NCI-H1417 (cell line): ENCODE measurements around the gene CCDC107.

Source experiments
- DNase-seq, 3 experiments: peaks; one replicate each; lab custom pipeline; 2025; lab: John Stamatoyannopoulos, UW

CCDC107 gene

DNA sequence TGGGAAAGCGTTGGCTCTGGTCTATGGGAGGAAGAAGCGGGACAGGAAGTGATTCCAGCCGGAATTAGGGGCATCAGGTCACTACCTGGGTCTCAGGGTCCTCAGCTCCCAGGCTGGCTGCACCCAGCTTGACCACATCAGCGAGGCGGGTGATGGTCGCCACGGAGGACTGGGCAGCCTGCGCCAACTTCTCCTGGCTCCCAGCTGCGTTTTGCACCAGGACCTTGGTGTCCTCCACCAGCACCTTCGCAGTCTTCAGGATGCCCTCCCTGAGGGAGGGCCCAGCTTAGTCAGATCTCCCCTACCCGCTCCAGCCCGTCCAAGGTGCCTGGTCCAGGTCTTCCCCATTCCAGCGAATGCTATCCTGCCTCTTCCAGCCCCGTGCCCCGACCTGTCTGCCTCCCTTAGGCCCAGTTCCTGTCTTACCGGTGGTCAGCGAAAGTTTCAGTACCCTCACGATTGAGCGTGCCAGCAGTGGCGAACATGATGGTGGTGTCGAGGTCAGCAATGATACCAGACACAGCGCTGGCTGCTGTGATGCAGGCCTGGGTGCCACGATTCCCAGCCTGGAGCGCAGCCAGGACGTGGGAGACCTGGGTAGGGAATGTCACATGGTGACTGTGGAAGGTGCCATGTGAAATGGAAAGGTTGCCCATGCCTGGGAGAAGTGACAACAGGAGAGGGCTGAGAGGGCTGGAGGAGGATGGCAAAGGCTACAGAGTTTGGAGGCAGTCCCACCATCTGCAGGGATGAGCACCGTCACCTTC lies 46.0 kb downstream of the CCDC107 start:
- no peak for DNase-seq

- no peak for DNase-seq
Measured at GRCh38 chr9:35705372-35705771, 47.3 kb downstream of the CCDC107 start.

DNA sequence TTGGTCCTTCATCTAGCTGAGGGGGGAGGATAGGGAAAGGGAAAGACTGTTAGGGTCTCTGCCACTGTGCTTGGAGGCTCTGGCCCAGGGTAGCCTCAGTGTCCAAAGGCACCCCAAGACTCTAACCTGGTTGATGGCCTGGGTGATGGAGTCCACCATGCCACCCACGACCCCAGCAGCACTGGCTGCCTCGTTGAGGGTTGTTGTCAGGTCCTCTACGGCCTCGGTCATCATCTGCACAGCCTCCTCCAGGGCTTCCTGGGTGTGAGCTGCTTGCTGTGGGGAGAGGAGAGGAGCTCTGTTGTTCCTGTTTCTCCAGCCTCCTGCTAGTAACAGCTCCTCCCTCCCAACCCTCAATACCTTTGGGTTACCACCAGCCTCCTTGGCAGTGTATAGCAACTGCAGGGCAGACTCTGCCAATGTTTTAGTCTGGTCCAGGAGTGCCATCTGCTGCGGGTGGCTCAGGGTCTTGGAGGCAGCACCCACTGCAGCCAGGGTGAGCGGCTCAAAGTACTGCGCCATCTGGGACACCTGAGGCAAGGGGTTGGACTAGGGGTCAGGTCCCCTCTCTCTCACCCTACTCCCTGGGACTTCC lies 47.8 kb downstream of the CCDC107 start:
- DNase-seq, result no peak

DNA sequence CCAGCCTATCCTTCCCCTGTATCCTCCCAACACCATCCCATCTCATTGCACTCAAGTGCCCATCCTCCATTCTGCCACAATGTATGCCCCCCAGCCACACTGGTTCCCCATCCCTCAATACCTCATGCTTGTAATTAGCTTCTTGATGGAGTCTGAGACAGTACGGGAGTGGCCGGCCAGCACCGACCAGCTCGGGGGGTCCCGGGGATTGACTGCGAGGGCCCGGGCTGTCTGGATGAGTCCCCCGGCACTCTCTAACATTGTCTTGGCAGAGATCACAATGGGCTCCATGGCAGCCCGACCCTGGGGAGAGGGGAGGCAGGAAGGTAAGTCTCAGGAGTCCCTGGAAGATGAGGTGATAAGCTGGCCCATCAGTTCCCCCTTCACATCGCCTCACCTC lies 48.9 kb downstream of the CCDC107 start:
- DNase-seq, result no peak

DNA sequence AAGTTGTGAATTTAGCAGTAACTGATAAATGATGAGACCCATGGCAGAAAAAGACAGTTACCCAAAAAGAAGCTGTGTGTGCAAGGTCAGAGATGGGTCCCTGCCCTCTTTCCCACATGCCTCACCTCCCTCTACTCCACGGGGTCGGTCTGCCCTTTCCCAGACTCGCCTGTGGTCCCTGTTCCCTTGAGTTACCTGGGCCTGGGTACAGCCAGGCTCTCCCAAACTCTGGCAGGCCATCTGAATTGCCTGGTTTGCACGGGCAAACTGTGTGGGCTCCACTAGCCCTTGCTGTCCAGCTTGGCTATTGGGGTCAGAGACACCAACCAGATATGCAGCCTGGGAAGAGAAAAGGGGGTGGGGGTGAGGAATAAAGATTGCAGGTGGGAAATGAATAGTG lies 50.1 kb downstream of the CCDC107 start:
- no peak for DNase-seq

DNA sequence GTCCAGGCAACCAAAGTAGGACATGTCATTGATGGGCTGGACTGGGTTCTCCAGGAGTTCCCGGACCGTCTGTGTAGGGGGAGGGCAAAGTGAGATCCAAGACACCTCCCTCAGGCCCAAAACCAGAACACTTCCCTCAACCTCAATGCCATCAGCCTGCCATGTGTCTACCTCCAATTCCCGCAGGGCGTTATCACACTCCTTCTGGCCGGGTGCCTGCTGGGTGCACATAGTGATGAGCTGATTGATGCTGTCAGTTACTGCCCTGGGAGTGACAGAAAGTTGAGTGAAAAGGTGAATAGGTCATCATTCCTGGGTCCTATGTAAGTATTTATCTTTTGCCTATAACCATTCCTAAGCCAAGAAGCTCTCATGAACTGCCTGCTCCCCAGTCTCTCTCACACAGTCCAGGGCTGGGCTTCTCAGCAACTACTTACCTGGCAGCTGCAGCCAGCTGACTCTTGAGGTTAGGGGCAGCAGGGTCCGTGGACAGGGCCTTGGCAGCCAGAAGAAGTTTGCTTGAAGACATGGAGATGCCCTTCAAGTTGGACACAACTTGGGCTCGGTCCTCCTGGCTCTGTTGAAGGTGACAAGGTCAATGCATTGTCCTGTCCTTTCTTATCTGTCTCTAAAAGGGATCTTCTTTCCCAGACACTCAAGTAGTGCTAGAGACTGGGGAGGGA lies 52.9 kb downstream of the CCDC107 start:
- DNase-seq, result no peak
